Left forelimb (tissue), 1 donor: Measurements from ENCODE around the gene TTC33.
"Not testable (repeated sequence)": the region's sequence is repeated elsewhere in the genome, so short reads cannot be mapped to it uniquely, and the experiment has no call there.

Source experiments
- DNase-seq: peaks from one replicate; pipeline ENCODE4 v3.0.0-alpha.2; 2018; ENCODE audit warnings: low spot score

Gene TTC33

DNA sequence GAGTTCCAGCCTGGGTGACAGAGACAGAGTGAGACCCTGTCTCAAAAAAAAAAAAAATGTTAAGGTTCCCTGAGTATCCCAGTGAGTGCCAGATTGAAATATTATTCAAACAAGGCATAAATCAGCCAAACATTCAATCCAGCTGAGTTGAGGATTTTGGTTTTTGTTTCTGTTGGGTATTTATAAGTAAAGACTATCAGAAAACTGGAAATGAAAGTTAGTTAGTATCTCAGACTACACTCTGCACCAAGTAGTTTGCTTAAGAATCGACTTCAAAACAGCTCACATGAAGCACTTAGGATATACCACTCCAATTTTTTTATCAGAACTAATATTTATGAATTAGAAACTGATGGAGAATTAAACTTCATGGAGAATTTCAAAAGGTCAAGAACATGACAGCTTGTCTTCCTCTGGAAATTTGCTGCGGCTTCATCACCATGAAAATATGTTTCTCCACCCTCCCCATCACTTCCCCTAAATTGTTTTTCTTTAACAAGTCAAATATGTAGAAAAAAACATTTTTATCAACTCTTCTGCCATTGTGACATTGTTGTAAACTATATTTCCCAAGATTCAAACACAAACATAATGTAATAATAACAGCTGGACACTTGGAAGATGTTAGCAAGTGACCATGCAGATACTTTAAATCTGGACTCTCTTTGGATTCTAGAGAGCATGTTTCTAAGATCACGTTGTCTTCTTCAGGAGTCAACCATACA is 186.1 kb downstream of the TTC33 start:
- no peak for DNase-seq

GRCh38 chr5:40568548-40568947 is 187.2 kb downstream of the TTC33 start:
- DNase-seq = no peak

DNA sequence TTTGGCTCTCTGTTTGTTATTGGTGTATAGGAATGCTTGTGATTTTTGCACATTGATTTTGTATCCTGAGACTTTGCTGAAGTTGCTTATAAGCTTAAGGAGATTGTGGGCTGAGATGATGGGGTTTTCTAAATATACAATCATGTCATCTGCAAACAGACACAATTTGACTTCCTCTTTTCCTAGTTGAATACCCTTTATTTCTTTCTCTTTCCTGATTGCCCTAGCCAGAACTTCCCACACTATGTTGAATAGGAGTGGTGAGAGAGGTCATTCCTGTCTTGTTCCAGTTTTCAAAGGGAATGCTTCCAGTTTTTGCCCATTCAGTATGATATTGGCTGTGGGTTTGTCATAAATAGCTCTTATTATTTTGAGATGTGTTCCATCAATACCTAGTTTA is 192.6 kb downstream of the TTC33 start:
- DNase-seq = not testable (repeated sequence)

- no peak for DNase-seq
These were observed 195.2 kb downstream of the TTC33 start for GRCh38 chr5:40560474-40561110.

DNA sequence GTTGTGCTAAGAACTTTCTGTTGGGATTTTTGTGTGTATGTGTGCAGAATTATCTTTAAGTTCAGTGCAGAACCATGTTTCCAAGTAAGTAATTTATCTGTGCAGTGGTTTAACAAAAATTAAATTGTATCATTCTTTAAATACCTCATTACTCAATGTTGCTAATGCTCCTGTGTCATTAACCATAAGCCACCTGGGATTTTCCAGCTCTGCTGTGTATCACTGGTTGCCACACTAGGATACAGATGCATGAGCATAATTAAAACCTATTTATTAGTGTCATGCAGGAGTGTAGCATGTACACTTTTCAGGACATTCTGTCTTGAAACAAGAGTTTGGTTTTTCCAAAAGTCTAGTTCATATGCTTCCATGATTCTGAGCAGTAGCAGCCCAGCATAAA is 196.5 kb downstream of the TTC33 start:
- no peak for DNase-seq

- no peak for DNase-seq
These were observed 198.3 kb downstream of the TTC33 start for GRCh38 chr5:40557501-40557900.

- no peak for DNase-seq
These were observed 198.9 kb downstream of the TTC33 start for GRCh38 chr5:40556811-40557210.

DNA sequence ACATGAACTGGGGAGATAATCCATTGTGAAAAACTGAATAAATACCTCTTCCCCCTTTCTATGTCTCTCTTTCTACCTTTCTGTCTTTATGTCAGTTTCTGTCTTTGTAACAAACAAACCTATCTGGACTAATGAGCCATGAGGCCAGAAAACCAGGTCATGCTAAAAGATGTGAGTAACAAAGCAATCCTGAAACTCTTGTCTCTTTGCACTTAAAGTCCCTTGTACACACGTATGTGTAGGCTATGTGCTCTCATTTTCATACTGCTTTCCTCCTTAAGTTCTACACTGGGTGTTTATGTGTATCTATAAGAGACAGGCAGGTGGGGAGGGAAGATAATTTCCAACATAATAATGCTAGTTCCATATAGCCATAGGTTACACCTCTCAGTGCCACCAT is 199.9 kb downstream of the TTC33 start:
- no peak for DNase-seq

DNA sequence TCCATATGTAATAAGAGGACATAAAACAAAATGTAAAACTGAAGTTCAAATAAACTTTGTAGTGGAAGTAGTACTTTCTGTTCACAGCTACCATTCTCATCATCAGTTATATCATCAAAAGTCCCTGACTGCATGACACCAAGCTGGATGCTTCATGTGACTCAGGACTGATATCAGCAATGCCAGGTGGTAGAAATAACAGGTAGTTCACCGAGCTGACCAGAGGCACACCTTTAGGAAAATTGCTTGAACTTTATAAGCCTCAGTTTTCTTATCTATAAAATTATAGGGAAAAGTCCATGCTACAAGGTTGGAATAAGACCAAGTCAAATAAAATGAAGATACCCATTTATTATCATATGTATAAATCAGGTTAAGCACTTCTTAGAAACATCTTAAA is 200.9 kb downstream of the TTC33 start:
- no peak for DNase-seq

GRCh38 chr5:40554054-40554453 is 201.7 kb downstream of the TTC33 start:
- DNase-seq = no peak

GRCh38 chr5:40552981-40553380 is 202.8 kb downstream of the TTC33 start:
- no peak for DNase-seq

DNA sequence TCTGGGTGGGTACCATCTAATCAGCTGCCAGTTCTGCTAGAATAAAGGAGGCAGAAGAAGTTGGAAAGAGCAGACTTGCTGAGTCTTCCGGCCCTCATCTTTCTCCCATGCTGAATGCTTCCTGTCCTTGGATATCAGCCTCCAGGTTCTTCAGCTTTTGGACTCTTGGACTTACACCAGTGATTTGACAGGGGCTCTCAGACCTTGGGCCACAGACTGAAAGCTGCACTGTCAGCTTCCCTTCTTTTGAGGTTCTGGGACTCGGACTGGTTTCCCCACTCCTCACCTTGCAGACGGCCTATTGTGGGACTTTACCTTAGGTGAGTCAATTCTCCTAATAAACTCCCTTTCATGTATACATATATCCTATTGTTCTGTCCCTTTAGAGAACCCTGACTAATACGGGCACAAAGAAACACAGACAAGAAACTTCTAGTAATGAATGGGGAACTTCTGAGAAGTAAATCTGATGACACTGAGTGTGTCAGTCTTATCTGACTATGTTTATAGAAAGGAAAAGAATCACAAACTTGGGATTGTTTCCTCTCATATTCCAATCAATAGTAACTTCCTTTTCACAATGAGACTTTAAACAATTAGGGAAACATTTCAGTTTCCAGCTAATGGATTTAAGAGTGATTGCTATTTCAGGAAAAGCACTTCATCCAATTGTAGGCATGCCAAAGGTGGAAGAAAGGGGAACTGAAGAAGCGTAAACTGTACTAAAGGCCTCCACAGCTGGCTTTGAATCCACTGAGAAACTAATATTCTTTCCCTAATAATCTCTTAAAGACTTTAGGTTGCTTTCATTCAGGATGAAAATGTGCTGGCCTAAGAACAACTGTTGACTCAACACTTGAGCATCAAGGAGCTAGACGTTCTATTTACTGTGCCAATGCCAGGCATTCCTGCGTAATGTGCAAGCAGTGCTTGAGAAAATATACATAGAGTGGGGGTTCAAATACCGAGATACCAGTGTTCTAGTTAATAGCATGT is 204.0 kb downstream of the TTC33 start:
- DNase-seq = no peak

DNA sequence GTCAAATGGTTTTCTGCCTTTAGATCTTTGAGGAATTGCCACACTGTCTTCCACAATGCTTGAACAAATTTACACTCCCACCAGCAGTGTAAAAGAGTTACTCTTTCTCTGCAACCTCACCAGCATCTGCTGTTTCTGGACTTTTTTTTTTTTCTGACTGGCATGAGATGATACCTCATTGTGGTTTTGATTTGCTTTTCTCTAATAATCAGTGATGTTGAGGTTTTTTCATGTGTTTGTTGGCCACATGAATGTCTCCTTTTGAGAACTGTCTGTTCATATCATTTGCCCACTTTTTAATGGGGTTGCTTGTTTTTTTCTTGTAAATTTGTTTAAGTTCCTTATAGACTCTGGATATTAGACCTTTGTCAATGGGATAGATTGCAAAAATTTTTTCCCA is 205.3 kb downstream of the TTC33 start:
- DNase-seq = no peak

- no peak for DNase-seq
These were observed 206.1 kb downstream of the TTC33 start for GRCh38 chr5:40549616-40550015.

DNA sequence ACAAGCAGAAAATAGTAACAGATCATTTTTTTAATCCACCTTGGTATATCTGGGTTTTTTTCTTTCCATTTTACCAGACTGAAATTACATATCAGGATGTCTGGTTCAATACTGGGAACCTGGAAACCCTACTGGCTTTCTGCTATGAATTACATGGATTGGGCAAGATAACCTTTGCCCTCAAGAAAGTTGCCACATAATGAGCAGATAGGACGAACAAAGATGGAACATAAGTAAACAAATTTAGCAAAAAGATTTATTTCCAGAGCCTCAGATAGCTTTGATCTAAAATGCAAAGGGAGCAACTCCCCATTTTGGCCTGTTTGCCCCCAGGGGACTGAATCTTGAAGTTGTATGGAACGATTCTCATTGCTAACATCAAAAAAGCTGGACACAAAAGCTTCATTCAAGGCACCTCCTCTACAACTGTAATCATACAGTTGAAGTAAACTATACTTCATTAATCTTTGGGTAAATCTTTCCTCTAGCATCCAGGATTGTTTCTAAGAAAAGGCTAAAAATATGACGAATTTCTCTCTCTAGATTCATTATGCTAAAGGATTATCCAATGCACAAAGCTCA is 207.7 kb downstream of the TTC33 start:
- no peak for DNase-seq

- DNase-seq = no peak
These were observed 208.2 kb downstream of the TTC33 start for GRCh38 chr5:40547557-40547956.

- DNase-seq = no peak
These were observed 215.5 kb downstream of the TTC33 start for GRCh38 chr5:40540301-40540700.

DNA sequence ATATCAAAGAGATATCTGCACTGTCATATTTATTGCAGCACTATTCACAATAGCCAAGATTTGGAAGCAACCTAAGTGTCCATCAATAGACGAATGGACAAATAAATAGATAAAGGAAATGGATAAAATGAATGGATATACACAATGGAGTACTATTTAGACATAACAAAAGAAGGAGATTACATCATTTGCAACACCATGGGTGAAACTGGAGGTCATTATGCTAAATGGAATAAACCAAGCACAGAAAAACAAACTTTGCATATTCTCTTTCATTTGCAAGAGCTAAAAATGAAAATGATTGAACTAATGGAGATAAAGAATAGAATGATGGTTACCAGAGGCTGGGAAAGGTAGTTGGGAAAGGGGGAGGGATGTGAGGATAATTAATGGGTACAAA is 231.1 kb downstream of the TTC33 start:
- no peak for DNase-seq

DNA sequence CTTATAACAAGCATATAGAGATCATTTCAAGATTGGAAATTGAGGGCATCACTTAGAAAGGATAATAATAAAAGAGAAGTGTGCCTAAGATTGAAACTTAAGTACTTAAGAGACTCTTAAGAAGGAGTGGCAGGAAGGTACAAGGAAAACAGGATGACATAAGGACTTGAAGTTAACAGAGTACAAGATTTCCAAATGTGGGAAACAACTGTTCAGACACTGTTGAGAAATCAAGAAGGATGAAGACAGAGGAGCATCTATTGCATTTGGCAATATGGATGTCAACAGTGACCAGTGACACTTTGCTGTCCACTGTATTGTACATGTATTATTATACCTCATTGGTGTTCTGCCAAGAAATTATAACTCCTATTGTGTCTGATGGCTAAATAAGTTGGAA is 233.8 kb downstream of the TTC33 start:
- DNase-seq = no peak

DNA sequence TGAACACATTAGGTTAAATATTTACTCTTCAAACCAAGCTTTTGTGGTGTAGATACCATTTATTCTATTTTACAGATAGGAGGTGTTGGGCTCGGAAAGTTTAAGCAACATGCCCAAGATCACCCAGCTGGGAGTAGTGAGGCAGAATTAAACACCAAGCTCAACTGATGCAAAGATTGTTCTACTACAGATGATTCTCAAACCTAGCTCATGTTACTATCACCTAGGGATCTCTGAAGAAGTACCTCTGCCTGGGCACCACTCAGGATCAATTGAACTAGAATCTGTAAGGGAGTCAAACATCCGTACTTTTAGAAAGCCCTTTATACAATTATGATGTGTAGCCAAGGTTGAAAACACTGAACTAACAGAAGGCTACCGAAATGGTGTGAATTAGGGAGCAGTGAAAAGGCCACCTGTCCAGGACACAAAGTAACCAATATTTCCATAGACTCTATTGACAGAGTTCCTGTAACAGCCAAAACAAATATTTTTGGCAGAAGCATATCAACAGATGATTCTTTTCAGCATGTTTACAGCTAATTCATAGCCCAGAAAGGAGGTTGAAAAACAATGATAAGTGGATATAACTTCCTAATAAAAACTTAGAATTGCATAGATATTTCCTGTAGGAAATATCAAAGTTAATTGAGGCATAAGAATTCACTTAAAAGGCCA is 234.5 kb downstream of the TTC33 start:
- DNase-seq = no peak

GRCh38 chr5:40518485-40518917 is 237.3 kb downstream of the TTC33 start:
- DNase-seq = no peak

GRCh38 chr5:40515476-40515875 is 240.3 kb downstream of the TTC33 start:
- DNase-seq = no peak
